ENCODE results near the gene CDHR3.

GRCh38 chr7:106010866-106011265 is 47.8 kb downstream of the CDHR3 start:
- TF ChIP-seq EZH2 (IDR thresholded peaks at IDR 0.05), result no peak
- no peak for TF ChIP-seq POLR2AphosphoS5 (IDR thresholded peaks at IDR 0.05; ENCODE audit: borderline replicate concordance, low read depth, low read length)
- no peak for TF ChIP-seq FOXP2 (optimal IDR thresholded peaks at IDR 0.05; ENCODE audit: control extremely low read depth, extremely low read length, insufficient read depth)
